ENCODE data around the gene SEC14L2. TPM values are rescaled to one million over a fixed set of nuclear protein-coding genes. Genes with fewer than 3 reads are reported as not detected.

Gene SEC14L2
- polyA plus RNA-seq, 1 donor from 2014 or later, result 2.7 TPM

GRCh38 chr22:30425327-30425615 lies 28.5 kb downstream of the SEC14L2 start:
- Histone ChIP-seq H3K4me2 (ENCODE audit: low read length) (peak overlapping the region; percentile 57), H3K9me2 (ENCODE audit: insufficient read depth, low read length) (no peaks in the 10 kb centered on the region), H3K27ac (ENCODE audit: low read length) (no peak overlapping the region), H3K79me2 (replicated peaks; ENCODE audit: insufficient read depth, low read length) (no peaks in the 10 kb centered on the region), H4K20me1 (ENCODE audit: insufficient read depth) (no peaks in the 10 kb centered on the region), H3K4me3 (ENCODE audit: low read length) (peak overlapping the region; percentile 93), H3K36me3 (ENCODE audit: insufficient read depth, low read length) (no peaks in the 10 kb centered on the region), H3K9ac (ENCODE audit: low read length) (peak overlapping the region; percentile 62), H2AFZ (ENCODE audit: low read depth, low read length) (peak overlapping the region; percentile 66), H3F3A (ENCODE audit: insufficient read depth, low read length, poor library complexity, severe bottlenecking) (no peaks in the 10 kb centered on the region), H3K27me3 (ENCODE audit: insufficient read depth, low read depth, low read length) (no peaks in the 10 kb centered on the region), H3K9me3 (ENCODE audit: low read length) (no peaks in the 10 kb centered on the region)
- TF ChIP-seq TAF1 (IDR thresholded peaks at IDR 0.05; ENCODE audit: low read depth) (no peak), REST (IDR thresholded peaks at IDR 0.05; ENCODE audit: borderline replicate concordance) (peak; percentile 4)

GRCh38 chr22:30425616-30426387 lies 29.0 kb downstream of the SEC14L2 start, which contains the start of gene MTFP1:
Gene MTFP1 (plus strand): TSS chr22:30425768. CDS start chr22:30425880, 112 bp downstream.
- Histone ChIP-seq H3F3A (ENCODE audit: insufficient read depth, low read length, poor library complexity, severe bottlenecking) (no peaks in the 10 kb centered on the region), H3K27me3 (ENCODE audit: insufficient read depth, low read depth, low read length) (no peaks in the 10 kb centered on the region), H3K79me2 (replicated peaks; ENCODE audit: insufficient read depth, low read length) (no peaks in the 10 kb centered on the region), H4K20me1 (ENCODE audit: insufficient read depth) (no peaks in the 10 kb centered on the region), H3K9me3 (ENCODE audit: low read length) (no peaks in the 10 kb centered on the region), H3K9ac (ENCODE audit: low read length) (peak within 1 kb of the TSS; percentile 62), H3K36me3 (ENCODE audit: insufficient read depth, low read length) (no peaks in the 10 kb centered on the region), H2AFZ (ENCODE audit: low read depth, low read length) (peak within 1 kb of the TSS; percentile 66), H3K27ac (ENCODE audit: low read length) (no peak within 1 kb of the TSS), H3K4me3 (ENCODE audit: low read length) (peak within 1 kb of the TSS; percentile 93), H3K9me2 (ENCODE audit: insufficient read depth, low read length) (no peaks in the 10 kb centered on the region), H3K4me2 (ENCODE audit: low read length) (peak within 1 kb of the TSS; percentile 57)
- TF ChIP-seq MXI1 (conservative IDR thresholded peaks at IDR 0.05; ENCODE audit: poor library complexity, severe bottlenecking) (peak; percentile 94), TAF1 (IDR thresholded peaks at IDR 0.05; ENCODE audit: low read depth) (no peak), SMC3 (conservative IDR thresholded peaks at IDR 0.05; ENCODE audit: poor library complexity) (peak; percentile 38), CTCF (IDR thresholded peaks at IDR 0.05; ENCODE audit: poor library complexity, severe bottlenecking) (peak; percentile 13), EP300 (conservative IDR thresholded peaks at IDR 0.05; ENCODE audit: poor library complexity, severe bottlenecking) (no peak), REST (IDR thresholded peaks at IDR 0.05; ENCODE audit: borderline replicate concordance) (peak; percentile 10), POLR2AphosphoS5 (IDR thresholded peaks at IDR 0.05) (no peak), RAD21 (conservative IDR thresholded peaks at IDR 0.05) (peak; percentile 41), EZH2 (IDR thresholded peaks at IDR 0.05; ENCODE audit: borderline replicate concordance, insufficient read depth, low read length, poor library complexity, severe bottlenecking) (no peak)
